Thoracic aorta (tissue), 2 donors: ENCODE measurements around the gene CREB3L2. TPM values are rescaled to one million over a fixed set of nuclear protein-coding genes. Genes with fewer than 3 reads are reported as not detected.
"Not testable (repeated sequence)": the region's sequence is repeated elsewhere in the genome, so short reads cannot be mapped to it uniquely, and the experiment has no call there.

Experiments used
- ATAC-seq: fragments of 150-250 bp; one replicate; pipeline ENCODE4 v1.8.0; 2017; ENCODE audit warnings: low read depth; ENCODE audit not compliant: insufficient number of reproducible peaks, low FRiP score
- DNase-seq: peaks from one replicate; pipeline ENCODE4 v3.0.0-alpha.2; 2020; ENCODE audit warnings: low spot score
- H3K27ac ChIP-seq, 2 donors: fragments of 200-600 bp; sonication (generic); 1 replicate in 1 of 2; 2 replicates in 1 of 2; pipeline ENCODE4 v1.5.1; 2016; ENCODE audit warnings: mild to moderate bottlenecking in 2 of 2, moderate library complexity in 2 of 2
- H3K27me3 ChIP-seq: fragments of 200-600 bp; sonication (generic); replicated peaks from 2 replicates; pipeline ENCODE4 v1.6.0; 2016; ENCODE audit warnings: mild to moderate bottlenecking; ENCODE audit not compliant: insufficient read depth
- H3K36me3 ChIP-seq: fragments of 200-600 bp; sonication (generic); one replicate; pipeline ENCODE4 v1.5.1; 2016
- H3K4me1 ChIP-seq, 2 donors: fragments of 200-600 bp; sonication (generic); 1 replicate in 1 of 2; 2 replicates in 1 of 2; pipeline versions ENCODE4 v1.5.1 to v1.6.0; 2016; ENCODE audit warnings: low read depth in 2 of 2, mild to moderate bottlenecking in 1 of 2; ENCODE audit not compliant: control insufficient read depth in 1 of 2
- H3K4me3 ChIP-seq: fragments of 200-600 bp; sonication (generic); 2 replicates; pipeline ENCODE4 v1.5.1; 2016; ENCODE audit warnings: mild to moderate bottlenecking
- H3K9me3 ChIP-seq: fragments of 200-600 bp; sonication (generic); 2 replicates; pipeline ENCODE4 v1.5.1; 2016
- total RNA-seq, 2 donors: library from RNA; depleted of rRNA; stranded (reverse); fragments of >200 nt; gene quantifications; one replicate each; pipeline versions ENCODE4 v1.1.0 to v1.2.3, GENCODE V29; 2016
- TF ChIP-seq, protein P1 (sequence below): fragments of 200-600 bp; sonication (generic); IDR thresholded peaks from one replicate; pipeline ENCODE4 v1.5.1; 2019; ENCODE audit warnings: antibody characterized with exemption

Gene CREB3L2
- total RNA-seq, 2 donors from 2014 or later: 85.3 to 96.7 TPM

- TF ChIP-seq, protein P1, sequence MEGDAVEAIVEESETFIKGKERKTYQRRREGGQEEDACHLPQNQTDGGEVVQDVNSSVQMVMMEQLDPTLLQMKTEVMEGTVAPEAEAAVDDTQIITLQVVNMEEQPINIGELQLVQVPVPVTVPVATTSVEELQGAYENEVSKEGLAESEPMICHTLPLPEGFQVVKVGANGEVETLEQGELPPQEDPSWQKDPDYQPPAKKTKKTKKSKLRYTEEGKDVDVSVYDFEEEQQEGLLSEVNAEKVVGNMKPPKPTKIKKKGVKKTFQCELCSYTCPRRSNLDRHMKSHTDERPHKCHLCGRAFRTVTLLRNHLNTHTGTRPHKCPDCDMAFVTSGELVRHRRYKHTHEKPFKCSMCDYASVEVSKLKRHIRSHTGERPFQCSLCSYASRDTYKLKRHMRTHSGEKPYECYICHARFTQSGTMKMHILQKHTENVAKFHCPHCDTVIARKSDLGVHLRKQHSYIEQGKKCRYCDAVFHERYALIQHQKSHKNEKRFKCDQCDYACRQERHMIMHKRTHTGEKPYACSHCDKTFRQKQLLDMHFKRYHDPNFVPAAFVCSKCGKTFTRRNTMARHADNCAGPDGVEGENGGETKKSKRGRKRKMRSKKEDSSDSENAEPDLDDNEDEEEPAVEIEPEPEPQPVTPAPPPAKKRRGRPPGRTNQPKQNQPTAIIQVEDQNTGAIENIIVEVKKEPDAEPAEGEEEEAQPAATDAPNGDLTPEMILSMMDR: no peak
Observed at GRCh38 chr7:137985253-137985896, 16.5 kb downstream of the CREB3L2 start.

DNA sequence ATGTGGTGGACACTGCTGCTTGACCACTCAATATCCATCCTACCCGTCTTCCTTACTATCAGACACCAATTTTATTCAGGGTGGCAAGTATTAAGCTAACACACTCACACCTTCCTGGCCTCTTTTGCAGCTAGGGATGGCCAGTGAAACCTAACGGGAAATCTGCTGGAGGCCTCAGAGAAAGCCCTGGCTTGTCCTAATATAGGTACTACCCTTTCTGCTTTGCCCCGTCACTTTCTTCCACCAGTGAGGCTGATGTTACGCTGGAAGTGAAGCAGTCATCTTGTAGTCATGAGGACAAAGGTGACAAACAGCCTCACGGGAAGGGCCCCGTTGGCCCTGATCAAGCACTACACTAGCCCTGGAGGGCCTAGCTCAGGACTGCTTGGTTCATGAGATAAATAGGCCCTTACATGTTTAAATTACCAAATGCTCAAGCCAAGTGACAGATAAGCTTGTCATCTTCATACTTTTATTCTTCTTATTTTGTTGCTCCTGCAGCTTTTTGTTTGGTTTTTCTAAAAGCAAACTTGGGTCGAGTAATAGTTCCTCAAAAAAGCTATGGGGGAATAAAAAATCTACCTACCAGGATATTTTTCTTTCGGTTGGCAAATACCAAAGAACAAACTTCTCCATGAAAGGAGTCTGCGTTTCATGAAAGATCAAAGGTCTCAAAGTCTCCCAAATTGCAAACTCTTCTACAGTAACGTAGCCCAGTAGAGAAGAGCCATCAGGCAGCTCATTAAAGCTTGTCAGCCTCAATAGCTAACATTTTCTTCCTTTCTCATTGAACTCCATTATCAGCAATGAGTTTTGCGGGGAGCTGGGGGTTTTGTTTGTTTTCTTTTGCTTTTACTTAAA is 17.5 kb downstream of the CREB3L2 start:
- H3K4me1 ChIP-seq: peaks cover 71 to 100% of the 10 kb centered on the region in 2 donors
- H3K4me3 ChIP-seq: peak overlapping the region; percentile 5
- H3K9me3 ChIP-seq: no peaks in the 10 kb centered on the region
- TF ChIP-seq, protein P1: no peak
- no peak for DNase-seq
- ATAC-seq: no peak
- no peaks in the 10 kb centered on the region for H3K36me3 ChIP-seq
- peak overlapping the region; percentile 96 for H3K27ac ChIP-seq
- H3K27me3 ChIP-seq: no peaks in the 10 kb centered on the region

More at GRCh38 chr7:137985253-137985896, 16.5 kb downstream of the CREB3L2 start:
- Histone ChIP-seq H3K4me1 (peaks cover 75 to 100% of the 10 kb centered on the region in 2 donors), H3K9me3 (no peaks in the 10 kb centered on the region), H3K27ac (peak overlapping the region; percentile 96), H3K4me3 (peak overlapping the region; percentile 5), H3K36me3 (no peaks in the 10 kb centered on the region), H3K27me3 (no peaks in the 10 kb centered on the region)
- DNase-seq: no peak
- ATAC-seq: no peak

GRCh38 chr7:137983323-137984008 is 18.4 kb downstream of the CREB3L2 start:
- Histone ChIP-seq H3K9me3 (no peaks in the 10 kb centered on the region), H3K27ac (peak overlapping the region; percentile 96), H3K4me1 (peaks cover 74 to 100% of the 10 kb centered on the region in 2 donors), H3K36me3 (no peaks in the 10 kb centered on the region), H3K27me3 (no peaks in the 10 kb centered on the region), H3K4me3 (peak overlapping the region; percentile 3)
- TF ChIP-seq, protein P1: no peak
- DNase-seq: no peak
- no peak for ATAC-seq

GRCh38 chr7:137982394-137982793 is 19.5 kb downstream of the CREB3L2 start:
- DNase-seq, ATAC-seq, H3K27me3 ChIP-seq, H3K9me3 ChIP-seq, H3K36me3 ChIP-seq, H3K4me3 ChIP-seq: not testable (repeated sequence)
- Histone ChIP-seq H3K27ac (peak overlapping the region; percentile 96), H3K4me1 (peaks cover 69 to 100% of the 10 kb centered on the region in 2 donors)

DNA sequence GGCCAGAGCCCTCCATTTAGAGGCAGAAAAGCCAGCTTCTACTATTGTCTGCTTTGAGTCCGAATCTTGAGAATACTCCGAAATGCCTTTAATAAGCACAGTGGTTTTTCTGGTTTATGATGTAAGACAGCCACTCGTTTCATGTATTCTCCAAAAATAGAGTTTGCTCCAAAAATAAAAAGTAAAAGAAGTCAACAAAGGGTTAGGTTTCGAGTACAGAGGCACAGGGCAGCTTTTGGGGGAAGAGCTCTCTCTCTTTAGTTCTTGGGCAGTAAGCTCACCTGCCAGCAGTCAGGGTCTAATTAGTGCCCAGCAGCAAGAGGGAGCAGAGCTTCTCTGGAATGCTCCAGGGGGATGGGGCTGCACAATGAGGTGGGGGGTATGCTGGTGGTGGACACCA is 20.2 kb downstream of the CREB3L2 start:
- Histone ChIP-seq H3K4me1 (peaks cover 67 to 100% of the 10 kb centered on the region in 2 donors), H3K27ac (peak overlapping the region; percentile 96), H3K9me3 (no peaks in the 10 kb centered on the region), H3K4me3 (peak overlapping the region; percentile 30), H3K27me3 (no peaks in the 10 kb centered on the region), H3K36me3 (no peaks in the 10 kb centered on the region)
- DNase-seq (no peak), ATAC-seq (no peak)
- TF ChIP-seq, protein P1: no peak
